GM18499 (cell line): ENCODE data around the gene SMARCA2.

Experiments used
- ATAC-seq: cut with Tn5 transposase; IDR thresholded peaks from one replicate; pipeline ENCODE4 v1.9.1; 2021; ENCODE audit warnings: moderate number of reproducible peaks; ENCODE audit not compliant: insufficient read depth, unreplicated experiment

SMARCA2 gene

DNA sequence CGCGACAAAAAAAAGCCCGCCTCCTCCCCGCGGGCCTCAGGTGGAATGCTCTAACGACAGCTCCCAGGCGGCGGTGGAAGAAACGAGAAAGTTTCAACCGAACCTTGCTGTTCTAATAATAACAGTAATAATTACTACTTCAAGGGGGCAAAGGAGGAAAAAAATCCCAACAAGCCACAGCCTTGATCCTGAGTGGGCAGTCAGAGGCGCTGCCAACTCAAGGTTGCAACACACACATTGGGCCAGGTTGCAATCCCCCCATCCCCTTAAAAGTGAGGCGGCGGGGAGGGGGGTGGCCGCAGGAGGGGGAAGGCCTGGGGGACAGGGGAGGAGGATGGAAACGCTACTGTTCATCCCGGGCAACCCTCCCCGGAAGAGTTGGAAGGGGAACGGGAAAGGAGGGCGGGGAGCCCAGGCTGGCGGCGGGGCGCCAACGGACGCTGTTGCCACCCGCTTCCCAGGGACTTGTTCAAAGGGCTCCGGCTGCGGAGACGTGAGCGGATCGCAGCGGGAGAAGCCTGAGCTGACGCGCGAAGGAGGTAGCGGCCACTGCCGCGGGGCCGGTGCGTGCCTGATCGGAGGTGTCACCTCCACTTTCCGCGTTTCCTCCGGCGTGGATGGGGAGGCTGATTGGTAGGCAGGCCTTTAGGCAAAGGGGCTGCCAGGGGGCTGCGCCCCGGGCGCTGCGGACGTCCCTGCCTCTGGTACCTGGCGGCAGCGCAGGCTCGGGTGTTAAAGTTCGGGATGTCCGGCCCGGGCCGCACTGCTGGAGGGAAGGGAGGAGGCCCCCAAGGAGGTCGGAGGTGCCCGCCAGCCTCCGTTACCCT is 647 bp downstream of the SMARCA2 start:
- ATAC-seq = no peak

DNA sequence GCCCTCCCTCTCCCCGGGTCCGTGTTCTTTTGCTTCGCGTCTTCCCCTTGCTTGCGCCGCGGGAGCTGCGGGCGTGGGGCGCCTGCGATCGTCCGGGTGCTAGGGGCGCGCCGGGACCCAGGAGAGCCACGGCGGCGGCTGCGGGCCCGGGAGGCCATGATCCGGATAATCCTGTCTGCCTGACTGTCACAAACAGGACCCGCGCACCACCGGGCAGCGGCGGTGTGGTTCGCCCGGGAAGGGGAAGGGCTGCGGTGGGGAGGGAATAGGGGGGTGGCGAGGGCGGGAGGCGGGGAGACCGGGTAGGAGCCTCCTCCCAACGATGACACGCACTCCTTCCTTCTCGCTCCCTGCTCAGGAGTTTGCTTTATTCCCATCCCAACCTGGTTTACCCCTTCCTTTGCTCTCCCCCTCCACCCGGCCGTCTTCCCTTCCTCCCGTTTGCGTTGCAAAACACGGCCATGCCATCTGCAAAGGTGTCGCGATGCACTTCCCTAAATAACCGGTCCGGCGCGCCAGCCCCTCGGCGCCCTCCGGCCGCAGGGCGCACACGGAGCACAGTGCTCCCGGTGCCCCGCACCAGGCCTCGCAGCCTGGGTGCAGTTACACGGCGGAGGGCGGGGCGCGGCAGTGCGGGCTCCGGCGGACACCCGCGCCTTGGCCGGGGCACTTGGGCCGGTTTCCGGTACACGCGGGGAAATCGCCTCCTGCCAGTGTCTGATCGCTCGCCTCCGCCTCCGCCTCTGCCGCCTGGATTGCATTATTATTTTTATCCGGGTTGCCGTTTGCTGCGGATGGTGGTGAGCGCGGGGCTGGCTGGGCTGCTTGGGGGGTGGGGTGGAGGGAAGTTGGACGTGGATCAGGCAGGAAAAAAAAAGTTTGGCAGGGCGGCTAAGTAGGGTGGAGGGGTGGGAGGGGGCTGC is 1.5 kb downstream of the SMARCA2 start:
- no peak for ATAC-seq

GRCh38 chr9:2017331-2018161 is 2.4 kb downstream of the SMARCA2 start:
- no peak for ATAC-seq

GRCh38 chr9:2018162-2018643 is 3.1 kb downstream of the SMARCA2 start:
- no peak for ATAC-seq

GRCh38 chr9:2018764-2019558 is 3.8 kb downstream of the SMARCA2 start:
- no peak for ATAC-seq

GRCh38 chr9:2019723-2020122 is 4.6 kb downstream of the SMARCA2 start:
- no peak for ATAC-seq

GRCh38 chr9:2021731-2022130 is 6.6 kb downstream of the SMARCA2 start:
- ATAC-seq = no peak

GRCh38 chr9:2022560-2022959 is 7.4 kb downstream of the SMARCA2 start:
- ATAC-seq = no peak

- no peak for ATAC-seq
These were observed 7.9 kb downstream of the SMARCA2 start for GRCh38 chr9:2023042-2023441.

- ATAC-seq = no peak
These were observed 8.4 kb downstream of the SMARCA2 start for GRCh38 chr9:2023532-2023931.

DNA sequence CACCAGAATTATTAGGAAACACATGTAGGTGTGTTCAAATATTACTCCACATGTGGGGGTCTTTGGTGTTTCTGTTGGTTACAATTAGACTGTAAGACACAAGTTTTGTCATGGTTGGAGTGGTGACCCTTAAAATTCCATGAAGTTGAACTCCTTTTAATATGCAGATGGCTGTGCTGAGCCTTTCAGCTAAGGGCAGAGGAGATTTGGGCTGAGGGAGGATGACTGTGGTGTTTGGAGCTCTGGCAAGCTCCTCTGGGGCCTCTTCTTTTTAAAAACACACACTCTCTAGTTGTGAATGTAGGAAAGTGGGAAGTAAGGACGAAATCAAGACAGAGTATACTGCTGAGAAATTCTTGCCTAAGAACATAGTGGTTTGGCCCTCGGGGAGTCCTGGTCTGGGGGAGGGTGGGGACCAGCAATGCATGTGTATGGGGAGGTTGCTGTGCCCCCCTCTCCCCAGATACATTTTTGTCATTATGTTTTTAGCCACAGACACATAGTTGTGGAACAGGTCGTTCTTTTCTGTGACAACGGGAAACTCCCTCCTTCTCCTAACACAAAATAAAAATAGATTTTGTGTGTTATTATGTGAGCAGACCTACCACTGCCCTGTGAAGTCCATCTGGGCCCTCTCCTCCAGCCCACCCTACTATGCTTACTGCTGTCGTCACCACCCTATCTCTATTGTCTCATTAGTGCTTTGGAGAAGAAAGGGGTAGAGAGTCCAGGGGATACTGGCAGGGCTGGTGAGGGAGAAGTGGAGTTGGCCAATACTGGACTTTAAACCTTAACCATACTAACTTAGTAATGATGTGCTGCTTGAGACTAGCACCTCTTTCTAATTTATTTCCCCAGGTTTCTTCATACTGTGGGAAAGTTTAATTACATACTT is 10.0 kb downstream of the SMARCA2 start:
- ATAC-seq = no peak

GRCh38 chr9:2026220-2026997 is 11.3 kb downstream of the SMARCA2 start:
- ATAC-seq = no peak

- no peak for ATAC-seq
These were observed 12.5 kb downstream of the SMARCA2 start for GRCh38 chr9:2027543-2028160.

DNA sequence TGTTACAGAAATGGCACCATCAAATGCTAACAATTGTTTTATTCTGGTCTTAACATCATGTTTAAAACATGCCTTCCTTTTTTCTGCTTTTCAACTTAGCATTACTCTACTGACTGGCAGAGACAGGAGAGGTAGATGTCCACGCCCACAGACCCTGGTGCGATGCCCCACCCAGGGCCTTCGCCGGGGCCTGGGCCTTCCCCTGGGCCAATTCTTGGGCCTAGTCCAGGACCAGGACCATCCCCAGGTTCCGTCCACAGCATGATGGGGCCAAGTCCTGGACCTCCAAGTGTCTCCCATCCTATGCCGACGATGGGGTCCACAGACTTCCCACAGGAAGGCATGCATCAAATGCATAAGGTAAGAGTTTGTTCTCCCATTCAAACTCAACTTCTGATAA is 13.7 kb downstream of the SMARCA2 start:
- ATAC-seq = no peak

- ATAC-seq = no peak
These were observed 14.6 kb downstream of the SMARCA2 start for GRCh38 chr9:2029666-2030170.

DNA sequence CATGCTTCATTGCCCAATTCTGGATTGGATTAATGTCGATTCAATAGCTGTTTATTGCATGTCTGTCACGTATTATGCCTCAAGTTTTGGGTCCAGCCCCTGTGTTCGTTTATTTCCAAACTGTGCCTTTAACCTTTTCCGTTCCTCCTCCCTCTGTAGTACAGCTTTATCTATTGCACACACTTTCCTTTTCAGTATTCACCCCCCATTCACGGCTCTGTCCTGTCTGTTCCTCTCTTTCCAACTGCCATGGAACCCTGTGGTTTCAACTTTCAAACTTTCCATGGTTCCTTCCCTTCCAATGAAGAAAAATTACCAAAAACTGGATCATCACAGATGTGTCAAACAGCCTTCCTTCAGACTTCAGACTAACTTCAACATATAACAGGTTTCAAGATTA is 17.1 kb downstream of the SMARCA2 start:
- ATAC-seq = no peak

DNA sequence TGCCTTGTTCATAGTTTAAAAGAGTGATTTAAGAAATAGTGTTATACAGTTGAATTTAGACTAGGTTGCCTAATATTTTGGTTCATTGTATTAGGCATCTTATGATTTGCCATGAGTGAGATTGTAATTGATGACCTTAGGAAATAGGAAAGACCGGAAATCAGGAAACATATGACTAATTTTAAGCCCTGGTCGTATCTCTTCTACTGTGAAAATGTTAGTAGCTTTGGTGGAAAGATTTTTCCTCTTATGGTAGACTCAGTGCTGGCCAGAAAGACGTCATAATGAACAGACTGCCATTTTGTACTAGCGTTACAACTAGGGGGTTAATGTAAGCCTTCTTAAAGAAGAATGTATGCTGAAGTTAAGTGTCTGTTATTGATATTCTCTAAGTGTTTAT is 21.7 kb downstream of the SMARCA2 start:
- ATAC-seq = no peak
